ENCODE data around the gene NHS.

Gene NHS

GRCh38 chrX:17637235-17637634, 262.2 kb downstream of the NHS start:
- no peak for TF ChIP-seq FOXP2 (optimal IDR thresholded peaks at IDR 0.05; ENCODE audit: borderline replicate concordance, extremely low read depth, extremely low read length, insufficient read depth)
- no peak for TF ChIP-seq SIN3A (IDR thresholded peaks at IDR 0.05; ENCODE audit: borderline replicate concordance, insufficient read depth, low read length)
- TF ChIP-seq REST (IDR thresholded peaks at IDR 0.05; ENCODE audit: insufficient read depth in 1 of 2, low read depth in 2 of 2, low read length in 2 of 2): no peak
- no peak for TF ChIP-seq TAF1 (IDR thresholded peaks at IDR 0.05; ENCODE audit: borderline replicate concordance, insufficient read depth, low read length)
- no peak for TF ChIP-seq POLR2AphosphoS5 (IDR thresholded peaks at IDR 0.05; ENCODE audit: low read depth, low read length)

GRCh38 chrX:17638731-17639130, 263.7 kb downstream of the NHS start:
- no peak for TF ChIP-seq REST (IDR thresholded peaks at IDR 0.05; ENCODE audit: insufficient read depth in 1 of 2, low read depth in 2 of 2, low read length in 2 of 2)
- TF ChIP-seq TAF1 (IDR thresholded peaks at IDR 0.05; ENCODE audit: borderline replicate concordance, insufficient read depth, low read length): no peak
- TF ChIP-seq FOXP2 (optimal IDR thresholded peaks at IDR 0.05; ENCODE audit: borderline replicate concordance, extremely low read depth, extremely low read length, insufficient read depth): no peak
- no peak for TF ChIP-seq POLR2AphosphoS5 (IDR thresholded peaks at IDR 0.05; ENCODE audit: low read depth, low read length)
- no peak for TF ChIP-seq SIN3A (IDR thresholded peaks at IDR 0.05; ENCODE audit: borderline replicate concordance, insufficient read depth, low read length)

GRCh38 chrX:17642891-17643290, 267.9 kb downstream of the NHS start:
- TF ChIP-seq SIN3A (IDR thresholded peaks at IDR 0.05; ENCODE audit: borderline replicate concordance, insufficient read depth, low read length): no peak
- TF ChIP-seq TAF1 (IDR thresholded peaks at IDR 0.05; ENCODE audit: borderline replicate concordance, insufficient read depth, low read length): no peak
- TF ChIP-seq FOXP2 (optimal IDR thresholded peaks at IDR 0.05; ENCODE audit: borderline replicate concordance, extremely low read depth, extremely low read length, insufficient read depth): no peak
- no peak for TF ChIP-seq REST (IDR thresholded peaks at IDR 0.05; ENCODE audit: insufficient read depth in 1 of 2, low read depth in 2 of 2, low read length in 2 of 2)
- no peak for TF ChIP-seq POLR2AphosphoS5 (IDR thresholded peaks at IDR 0.05; ENCODE audit: low read depth, low read length)

GRCh38 chrX:17643528-17643927, 268.5 kb downstream of the NHS start:
- TF ChIP-seq POLR2AphosphoS5 (IDR thresholded peaks at IDR 0.05; ENCODE audit: low read depth, low read length) (no peak), SIN3A (IDR thresholded peaks at IDR 0.05; ENCODE audit: borderline replicate concordance, insufficient read depth, low read length) (no peak), FOXP2 (optimal IDR thresholded peaks at IDR 0.05; ENCODE audit: borderline replicate concordance, extremely low read depth, extremely low read length, insufficient read depth) (no peak), TAF1 (IDR thresholded peaks at IDR 0.05; ENCODE audit: borderline replicate concordance, insufficient read depth, low read length) (no peak), REST (IDR thresholded peaks at IDR 0.05; ENCODE audit: insufficient read depth in 1 of 2, low read depth in 2 of 2, low read length in 2 of 2) (no peak)

- no peak for TF ChIP-seq SIN3A (IDR thresholded peaks at IDR 0.05; ENCODE audit: borderline replicate concordance, insufficient read depth, low read length)
- TF ChIP-seq REST (IDR thresholded peaks at IDR 0.05; ENCODE audit: insufficient read depth in 1 of 2, low read depth in 2 of 2, low read length in 2 of 2): no peak
- TF ChIP-seq TAF1 (IDR thresholded peaks at IDR 0.05; ENCODE audit: borderline replicate concordance, insufficient read depth, low read length): no peak
- TF ChIP-seq FOXP2 (optimal IDR thresholded peaks at IDR 0.05; ENCODE audit: borderline replicate concordance, extremely low read depth, extremely low read length, insufficient read depth): no peak
- TF ChIP-seq POLR2AphosphoS5 (IDR thresholded peaks at IDR 0.05; ENCODE audit: low read depth, low read length): no peak
Observed at GRCh38 chrX:17644001-17644400, 269.0 kb downstream of the NHS start.

Data from PFSK-1 (cell line).